ENCODE results near the gene FLOT2.
"Not testable (repeated sequence)": the region's sequence is repeated elsewhere in the genome, so short reads cannot be mapped to it uniquely, and the experiment has no call there.

The FLOT2 gene

DNA sequence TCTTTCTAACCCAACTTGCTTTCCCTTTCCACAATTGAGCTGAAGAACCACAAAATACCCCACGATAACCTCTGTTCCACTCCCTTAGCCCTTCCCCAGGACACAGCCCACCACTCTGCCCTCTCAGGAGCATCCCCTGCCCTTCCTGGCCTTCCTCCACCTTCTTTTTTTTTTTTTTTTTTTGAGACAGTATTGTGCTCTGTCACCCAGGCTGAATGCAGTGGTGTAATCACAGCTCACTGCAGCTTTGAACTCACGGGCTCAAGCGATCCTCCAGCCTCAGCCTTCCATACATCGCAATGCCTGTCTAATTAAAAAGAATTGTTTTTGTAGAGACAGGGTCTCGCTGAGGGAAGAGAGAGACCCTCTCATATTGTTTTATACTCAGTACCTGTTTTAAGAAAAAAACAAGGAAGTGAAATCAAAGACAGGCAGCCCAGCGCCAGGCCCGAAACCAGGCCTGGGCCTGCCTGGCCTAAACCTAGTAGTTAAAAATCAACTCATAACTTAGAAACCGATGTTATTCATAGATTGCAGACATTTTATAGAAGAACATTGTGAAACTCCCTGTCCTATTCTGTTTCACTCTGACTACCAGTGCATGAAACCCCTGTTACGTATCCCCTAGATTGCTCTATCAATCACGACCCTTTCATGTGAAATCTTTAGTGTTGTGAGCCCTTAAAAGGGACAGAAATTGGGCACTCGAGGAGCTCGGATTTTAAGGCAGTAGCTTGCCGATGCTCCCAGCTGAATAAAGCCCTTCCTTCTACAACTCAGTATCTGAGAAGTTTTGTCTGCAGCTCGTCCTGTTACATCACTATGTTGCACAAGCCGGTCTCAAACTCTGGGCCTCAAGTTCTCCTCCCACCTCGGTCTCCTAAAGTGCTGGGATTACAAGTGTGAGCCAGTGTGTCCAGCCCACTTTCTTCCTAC lies 4.0 kb downstream of the FLOT2 start:
- peak in 2 of 5 experiments; percentile 17 to 68 for DNase-seq

DNA sequence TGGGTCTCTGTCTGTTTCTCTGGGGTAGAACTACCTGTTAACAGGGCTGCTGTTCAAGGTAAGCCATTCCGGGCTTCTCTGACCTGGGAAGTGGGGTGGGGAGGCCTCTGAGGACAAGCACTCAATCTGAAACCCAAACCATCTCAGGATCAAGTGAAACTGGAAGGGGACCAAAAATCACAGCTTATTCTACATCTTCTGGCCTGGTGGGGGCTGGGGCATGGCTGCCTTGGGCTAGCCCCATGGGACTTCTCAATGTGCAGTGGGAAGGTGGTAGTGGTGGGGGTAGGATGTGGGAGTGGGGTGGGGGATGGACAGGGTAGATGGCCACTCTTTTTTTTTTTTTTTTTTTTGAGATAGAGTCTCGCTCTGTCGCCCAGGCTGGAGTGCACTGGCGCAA lies 5.5 kb downstream of the FLOT2 start:
- DNase-seq: no peak

DNA sequence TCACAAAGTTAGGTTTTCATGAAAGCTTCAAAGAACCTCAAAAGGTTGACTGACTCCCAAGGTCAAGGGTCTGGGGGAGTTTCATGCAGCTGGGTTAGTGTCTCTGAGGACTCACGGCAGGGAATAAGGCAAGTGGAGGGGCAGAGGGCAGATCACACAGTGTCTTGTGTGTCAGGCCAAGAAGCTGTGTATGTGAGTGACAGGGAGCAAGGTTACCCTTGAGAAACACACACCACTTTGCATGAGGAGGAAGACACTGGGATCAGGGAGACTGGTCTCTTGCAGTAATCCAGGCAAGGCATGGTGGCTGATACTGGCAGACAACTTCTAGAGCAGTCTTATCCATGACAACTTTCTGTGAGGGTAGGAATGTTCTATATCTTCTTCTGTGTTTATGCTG lies 6.3 kb downstream of the FLOT2 start:
- no peak for DNase-seq

DNA sequence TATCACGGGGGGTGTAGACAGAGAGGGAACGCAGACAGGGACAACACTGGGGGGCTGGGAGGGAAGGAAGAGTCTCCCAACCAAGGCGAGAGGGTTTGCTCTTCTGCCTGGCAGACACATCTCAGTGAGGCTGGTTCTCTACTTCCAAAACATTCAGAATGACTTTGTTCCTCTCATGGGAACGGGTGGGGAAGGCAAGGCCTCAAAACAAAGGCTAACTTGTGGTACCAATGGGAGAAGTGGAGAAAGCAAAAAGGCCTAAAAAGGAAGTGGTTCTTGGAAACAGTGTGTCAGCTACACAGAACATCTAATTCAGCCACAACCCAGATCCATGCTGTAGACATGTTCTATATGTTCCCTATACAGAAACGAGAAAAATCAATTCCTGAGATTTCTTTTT lies 7.5 kb downstream of the FLOT2 start:
- no peak for DNase-seq

DNA sequence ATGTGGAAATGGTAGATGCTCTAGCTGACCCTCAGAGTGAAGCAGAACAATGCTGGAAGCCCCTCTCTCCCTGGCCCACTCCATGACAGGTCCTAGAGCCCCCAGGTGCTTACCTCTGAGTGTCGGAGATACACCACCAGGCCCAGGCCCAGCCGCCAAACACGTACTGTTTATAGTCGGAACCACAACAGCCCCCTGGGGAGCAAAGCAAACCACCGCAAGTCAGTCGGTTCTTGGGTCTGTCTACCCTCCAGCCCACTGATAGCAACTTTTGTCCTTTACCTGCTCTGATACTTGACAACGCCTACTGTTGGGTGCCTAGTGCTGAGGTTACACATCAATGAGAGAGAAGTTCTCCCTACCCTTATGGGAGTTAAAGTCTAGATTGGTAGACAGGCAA lies 8.7 kb downstream of the FLOT2 start:
- DNase-seq: no peak

DNA sequence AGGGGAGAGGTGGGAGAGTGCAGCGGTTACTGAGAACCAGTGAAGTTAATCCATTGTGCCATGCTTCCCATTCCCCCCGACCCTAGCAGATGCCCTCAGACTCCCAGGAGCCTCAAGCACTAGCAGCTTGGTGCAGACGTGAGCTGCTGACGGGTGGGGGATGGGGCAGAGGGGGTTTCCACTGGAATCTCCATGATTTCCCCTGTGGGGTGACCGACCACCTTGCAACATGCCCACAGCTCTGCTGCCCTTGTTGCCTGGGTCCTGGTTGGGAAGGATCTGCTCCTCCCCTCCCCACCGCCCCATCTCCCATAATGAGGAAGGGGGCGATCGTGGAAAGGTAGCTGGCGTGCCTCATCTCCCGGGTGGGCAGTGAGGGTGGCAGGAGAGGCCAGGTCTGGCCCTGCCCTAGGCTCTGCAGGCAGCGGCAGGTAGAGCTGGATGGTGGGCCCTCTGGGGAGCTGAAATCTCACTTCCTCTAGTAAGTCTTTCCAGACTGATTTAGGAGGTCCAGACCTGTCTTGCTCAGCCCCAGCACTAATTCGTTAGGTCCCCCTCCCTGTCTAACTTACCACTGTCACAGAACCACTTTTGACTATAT lies 9.6 kb downstream of the FLOT2 start:
- DNase-seq: no peak

DNA sequence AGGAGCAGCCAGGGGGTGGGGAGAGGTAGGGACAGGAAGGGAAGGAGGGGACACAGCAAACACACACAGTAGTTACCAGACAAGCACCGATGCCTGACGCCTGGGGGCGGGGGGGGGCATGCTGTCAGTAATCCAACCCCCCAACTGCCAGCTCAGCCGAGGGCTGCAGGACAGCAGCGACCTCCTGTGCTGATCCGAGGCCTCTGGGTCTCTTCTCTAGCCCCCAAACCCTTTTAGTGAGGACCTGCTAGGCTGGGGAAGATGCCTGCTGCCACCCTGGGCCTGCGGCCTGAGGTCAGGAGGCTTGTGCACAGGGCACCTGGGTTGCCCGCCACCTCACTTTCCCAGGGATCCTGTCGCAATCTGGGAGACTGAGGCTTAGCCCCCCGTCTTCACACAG lies 11.6 kb downstream of the FLOT2 start:
- DNase-seq: no peak

DNA sequence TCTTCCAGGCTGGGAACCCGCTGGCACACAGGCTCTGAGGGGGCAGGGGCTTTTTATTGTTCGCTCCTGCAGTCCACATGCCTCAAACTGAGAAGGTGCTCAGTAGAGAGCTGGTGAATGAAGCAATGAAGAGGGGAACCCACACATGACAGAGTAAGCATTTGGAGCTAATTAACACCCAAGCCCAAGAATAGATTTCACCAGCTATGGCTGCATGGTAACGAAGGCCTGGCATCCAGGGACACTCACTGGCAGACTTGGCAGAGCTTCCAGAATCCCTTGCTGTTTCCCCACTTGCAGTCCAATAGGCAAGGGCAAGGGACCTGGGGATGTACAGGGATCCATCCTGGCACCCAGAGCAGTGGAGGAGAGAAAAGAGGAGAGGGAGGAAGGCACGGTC lies 12.2 kb downstream of the FLOT2 start:
- no peak for DNase-seq

DNA sequence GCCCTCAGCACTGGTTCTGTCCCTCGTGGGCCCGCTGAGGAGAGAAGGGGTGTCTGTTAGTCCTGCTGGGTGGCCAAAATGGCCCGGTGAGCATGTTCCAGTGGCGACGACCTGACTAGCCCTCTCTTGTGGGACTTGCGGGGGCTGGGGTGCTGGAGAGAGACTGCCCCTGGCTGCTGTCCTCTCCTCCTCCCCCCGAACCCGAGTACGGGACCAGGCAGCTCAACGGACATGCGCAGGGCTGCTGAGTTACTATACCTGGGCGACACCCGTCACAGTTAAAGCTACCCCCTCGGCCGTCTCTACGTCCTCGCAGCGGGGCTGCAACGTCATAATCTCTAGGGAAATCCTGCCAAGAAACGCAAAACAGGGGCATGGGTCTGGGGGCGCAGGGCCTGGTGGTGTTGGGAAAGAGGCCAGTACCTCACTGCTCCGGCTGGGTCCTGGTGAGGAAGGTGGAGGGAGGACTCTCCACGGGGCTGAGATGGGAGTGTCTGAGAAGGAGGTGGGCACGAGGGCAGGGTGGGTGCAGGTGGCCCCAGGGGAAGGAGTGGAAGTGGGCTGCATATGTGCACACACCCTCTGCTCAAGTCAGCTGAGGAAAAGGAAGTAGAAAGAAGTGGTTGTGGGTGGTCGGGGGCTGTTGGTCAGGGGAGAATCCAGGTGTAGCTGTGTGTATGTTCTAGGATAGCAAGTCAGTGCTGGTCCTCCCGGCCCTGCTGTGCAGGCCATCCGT lies 13.4 kb downstream of the FLOT2 start:
- no peak for DNase-seq

DNA sequence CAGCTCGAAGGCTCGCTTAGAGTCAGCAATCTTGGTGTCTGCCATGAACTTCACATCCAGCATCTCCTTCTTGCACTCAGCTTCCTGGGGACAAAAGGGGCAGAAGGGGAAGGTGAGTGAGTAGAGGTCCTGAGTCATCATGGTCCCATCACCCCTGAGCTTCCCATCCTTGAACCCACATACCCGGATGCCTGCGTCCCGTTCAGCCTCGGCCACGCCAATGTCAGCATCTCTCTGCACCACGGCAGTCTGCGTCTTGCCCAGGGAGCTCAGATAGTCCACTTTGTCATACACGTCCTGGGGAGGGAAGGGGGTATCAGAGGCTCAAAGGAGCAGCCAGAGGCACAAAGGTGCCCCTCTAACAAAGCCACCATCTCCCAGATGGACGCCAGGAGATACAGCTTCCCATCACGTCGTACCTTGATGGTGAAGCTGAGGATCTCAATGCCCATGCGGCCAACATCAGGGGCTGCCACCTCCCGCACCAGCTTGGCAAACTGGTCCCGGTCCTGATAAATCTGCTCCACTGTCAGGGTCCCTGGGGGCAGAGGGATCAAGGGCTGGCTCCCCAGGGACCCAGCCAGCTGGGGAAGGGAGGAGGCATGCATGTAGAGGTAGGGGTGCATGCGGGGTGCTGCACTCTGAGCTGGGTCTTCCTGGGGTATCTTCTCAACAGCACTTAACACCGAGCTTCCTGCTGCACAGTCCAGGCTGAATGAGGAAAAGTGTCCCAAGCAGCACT lies 15.2 kb downstream of the FLOT2 start:
- DNase-seq: no peak

DNA sequence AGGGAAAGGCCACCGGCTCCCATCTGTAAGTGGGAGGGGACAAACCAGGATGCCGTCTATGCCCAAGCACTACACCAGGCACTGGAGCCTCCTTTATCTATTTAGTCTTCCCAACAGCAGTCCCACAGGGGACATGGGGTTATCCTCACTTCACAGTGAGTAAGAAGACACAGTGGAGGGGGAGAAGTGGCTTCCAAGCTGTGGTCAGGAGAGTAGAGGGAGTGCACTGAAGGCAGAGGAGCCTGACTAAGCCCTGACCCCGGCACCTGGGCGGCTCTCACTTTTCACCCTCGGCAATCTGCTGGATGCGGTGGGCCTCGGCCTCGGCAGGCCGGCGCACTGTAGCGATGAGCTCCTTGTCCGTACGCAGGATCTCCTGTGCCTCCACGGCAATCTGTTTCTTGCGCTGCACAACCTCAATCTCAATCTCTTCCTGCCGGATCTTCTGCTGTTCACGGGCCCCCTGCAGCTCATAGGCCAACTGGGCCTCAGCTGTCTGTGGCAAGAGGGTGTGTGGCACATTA lies 15.9 kb downstream of the FLOT2 start:
- no peak for DNase-seq

DNA sequence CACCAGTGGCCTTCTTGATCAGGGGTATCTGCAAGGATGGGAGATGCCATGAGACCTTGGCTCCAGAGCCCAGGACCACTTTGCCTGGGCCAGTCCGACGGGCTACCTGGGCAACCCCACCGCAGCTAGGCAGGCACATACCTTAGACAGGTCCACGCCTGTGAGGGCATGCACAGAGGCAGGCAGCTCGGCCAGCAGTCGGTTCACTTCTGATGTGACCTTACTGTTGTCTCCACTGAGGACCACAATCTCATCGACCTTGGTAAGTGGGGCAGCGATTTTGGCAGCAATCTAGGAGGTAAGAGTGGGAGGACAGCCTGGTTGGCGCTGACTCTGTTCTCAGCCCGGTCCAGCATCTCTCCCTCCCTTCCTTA lies 17.0 kb downstream of the FLOT2 start:
- no peak for DNase-seq

DNA sequence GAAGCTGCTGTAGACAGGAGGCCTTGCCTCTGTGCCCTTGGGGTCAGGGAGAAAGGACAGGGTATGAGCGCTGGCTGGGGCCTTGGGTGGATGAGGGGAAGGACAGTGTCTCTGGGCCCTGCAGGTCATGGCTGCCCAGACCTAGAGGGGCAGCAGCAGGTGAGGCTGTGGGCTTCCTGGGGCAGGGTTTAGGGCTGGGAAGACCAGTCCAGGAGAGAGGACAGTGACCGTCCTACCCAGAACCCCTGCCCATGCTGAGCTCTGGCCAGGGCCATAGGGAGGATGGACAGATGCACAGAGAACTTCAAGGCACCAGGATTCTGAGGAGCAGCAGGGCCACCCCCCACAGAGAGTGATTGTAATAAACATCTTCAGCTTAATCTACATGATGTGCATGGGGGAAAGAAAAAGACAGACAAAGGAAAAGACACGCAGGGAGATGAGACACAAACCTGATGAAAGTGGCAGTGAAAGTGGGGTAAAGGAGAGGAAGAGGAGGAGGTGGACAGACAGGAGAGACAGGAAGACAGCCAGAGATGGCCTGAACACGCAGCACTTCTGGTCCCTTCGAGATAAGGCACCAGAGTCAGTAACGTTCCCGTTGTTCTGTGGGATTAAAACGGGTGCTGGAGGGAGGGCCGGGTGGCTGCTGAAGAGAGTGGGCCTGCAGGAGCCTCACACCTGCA lies 17.5 kb downstream of the FLOT2 start:
- no peak for DNase-seq

DNA sequence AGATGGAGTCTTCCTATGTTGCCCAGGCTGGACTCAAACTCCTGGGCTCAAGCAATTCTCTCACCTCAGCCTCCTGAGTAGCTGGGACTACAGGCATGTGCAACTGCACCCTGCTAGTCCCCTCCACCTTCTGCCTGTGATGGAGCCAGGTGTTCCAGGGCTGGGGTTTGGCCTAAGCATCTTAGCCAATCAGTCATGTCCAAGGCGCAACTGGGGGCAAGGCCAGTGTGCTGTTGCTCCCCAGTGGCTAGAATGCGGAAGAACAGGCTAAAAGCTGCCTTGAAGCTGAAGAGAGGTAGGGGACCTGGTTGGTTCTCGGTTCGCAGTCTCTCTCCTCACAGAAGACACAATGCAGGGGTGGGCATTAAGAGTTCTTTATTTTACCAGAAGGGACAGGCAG lies 18.6 kb downstream of the FLOT2 start:
- DNase-seq: no peak

DNA sequence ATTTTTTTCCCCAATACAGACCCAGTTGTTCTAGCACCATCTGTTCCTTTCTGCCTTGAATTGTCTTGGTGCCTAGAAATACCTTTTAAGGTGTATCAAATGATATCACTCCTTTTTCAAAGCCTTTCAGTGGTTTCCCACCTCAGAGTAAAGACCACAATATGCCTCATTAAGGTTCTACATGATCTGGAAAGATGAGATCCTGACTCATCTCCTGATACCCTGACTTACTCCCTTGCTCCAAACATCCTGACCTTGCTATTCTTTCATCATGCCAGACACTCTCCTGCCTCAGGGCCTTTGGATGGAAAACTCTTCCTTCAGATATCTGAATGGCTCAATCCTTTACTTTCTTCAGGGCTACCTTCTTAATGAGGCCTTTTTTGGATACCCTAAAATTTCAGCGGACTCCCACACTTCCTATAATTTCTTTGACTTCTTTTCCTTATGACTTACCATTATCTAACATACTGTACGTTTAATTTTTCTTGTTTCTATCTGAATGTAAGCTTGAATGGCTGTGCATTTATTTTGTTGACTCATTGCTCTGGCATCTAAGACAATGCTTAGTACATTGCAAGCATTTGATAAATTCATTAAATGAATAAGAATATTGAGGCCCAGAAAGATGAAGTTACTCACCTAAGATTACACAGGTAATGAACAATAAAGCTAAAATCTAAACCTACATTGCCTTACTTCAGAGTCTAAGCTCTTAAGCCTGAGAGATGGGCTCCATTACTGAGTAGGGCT lies 19.2 kb downstream of the FLOT2 start:
- no peak for DNase-seq

DNA sequence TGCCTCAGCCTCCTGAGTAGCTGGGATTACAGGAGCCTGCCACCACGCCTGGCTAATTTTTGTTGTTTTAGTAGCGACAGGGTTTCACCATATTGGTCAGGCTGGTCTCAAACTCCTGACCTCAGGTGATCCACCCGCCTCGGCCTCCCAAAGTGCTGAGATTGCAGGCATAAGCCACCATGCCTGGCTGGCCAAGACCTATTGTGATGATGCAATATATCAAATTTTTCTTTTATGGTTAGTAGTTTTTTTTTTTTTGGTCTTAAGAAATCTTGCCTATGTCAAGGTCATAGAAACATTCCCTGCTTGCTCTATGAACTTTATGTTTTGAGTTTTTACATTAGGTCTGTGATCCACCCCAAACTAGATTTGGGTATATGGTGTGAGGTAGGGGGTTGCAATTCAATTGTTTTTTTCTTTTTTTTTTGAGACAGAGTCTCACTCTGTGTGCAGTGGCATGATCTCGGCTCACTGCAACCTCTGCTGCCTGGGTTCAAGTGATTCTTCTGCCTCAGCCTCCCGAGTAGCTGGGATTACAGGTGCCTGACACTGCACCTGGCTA lies 20.3 kb downstream of the FLOT2 start:
- DNase-seq: not testable (repeated sequence)

DNA sequence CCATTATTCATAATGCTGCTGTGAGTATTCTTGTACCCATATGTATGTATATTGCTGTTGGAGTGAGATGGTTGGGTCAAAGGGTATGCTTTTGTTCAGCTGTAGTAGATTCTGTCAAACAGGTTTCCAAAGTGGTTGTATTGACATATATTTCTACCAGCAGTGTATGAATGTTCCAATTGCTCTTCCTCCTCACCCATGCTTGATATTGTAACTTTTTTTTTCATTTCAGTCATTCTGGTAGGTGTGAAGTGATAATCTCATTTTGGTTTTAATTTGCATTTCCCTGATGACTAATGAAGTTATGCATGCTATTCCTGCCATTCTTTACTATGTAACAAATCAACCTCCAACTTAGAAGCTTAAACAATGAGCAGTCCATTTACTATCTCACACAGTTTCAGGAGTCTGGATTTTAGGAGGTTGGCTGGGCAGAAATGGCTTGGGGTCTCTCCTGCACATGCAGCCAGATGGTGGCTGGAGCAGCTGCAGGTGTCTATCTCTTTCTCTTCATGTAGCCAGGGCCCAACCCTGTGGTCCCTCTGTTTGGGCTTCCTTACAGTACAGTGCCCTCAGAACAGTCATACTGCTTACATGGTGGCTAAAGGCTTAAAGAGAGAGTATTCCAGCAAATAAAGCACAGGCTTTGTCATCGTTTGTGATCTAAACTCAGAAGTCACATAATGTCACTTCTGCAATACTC lies 21.5 kb downstream of the FLOT2 start:
- no peak for DNase-seq

DNA sequence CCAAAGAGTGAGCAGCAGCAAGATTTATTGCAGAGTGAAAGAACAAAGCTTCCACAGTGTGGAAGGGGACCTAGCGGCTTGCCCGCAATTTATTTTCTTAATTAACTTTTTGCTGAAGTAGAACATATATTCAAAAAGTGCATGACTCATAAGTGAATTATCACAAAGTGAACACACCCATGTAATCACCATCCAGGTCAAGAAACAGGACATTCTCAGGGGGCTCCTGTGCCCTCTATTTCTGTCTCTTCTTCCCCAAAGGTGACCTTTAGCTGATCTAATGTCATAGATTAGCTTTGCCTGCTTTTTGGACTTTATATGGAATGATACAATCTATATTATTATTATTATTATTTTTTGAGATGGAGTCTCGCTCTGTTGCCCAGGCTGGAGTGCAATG lies 22.8 kb downstream of the FLOT2 start:
- no peak for DNase-seq

DNA sequence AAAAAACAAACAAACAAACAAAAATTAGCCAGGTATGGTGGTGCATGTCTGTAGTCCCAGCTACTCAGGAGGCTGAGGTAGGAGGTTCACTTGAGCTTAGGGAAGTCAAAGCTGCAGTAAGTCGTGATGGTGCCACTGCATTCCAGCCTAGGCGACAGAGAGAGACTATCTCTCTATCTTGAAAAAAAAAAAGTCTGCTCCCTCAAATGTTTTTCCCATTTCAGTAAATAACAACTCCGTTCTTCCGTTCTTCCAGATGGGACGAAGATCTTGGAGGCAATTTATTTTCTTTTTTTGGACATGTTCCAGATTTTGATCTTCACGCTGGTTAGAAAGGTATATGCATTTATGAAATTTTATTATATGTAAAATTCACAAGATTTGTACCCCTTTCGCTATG lies 23.7 kb downstream of the FLOT2 start:
- no peak for DNase-seq

DNA sequence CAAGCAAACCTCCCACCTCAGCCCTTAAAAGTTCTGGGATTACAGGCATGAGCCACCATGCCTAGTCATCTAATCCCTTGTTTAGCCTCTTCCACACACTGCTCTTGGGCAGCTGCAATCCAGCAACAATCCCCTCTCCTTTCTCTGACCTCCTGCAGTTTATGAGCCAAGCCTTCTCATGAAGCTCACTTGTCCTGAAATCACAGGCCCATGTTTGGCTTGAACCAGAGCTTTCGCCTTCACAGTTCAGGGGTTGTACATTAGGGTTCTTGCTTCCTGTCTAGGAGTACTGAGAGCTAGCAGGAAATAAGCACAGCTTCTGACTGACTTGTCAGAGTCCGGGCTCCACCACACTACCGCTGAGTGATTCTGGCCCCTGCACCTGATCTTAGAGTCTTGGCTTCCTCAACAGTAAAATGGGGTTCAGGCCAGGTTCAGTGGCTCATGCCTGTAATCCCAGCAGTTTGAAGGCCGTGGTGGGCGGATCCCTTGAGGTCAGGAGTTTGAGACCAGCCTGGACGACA lies 26.4 kb downstream of the FLOT2 start:
- DNase-seq: peak in 2 of 5 experiments; percentile 10 to 90

All from T-helper 2 cell (primary cell).